GM23338 (cell line): ENCODE results near the gene ASZ1.

Experiments used
- CREB1 ChIP-seq: fragments of 250-450 bp; sonication (Bioruptor Pico); IDR thresholded peaks from 2 replicates; pipeline ENCODE4 v1.5.0; 2020; ENCODE audit warnings: low read depth, mild to moderate bottlenecking, moderate library complexity
- EZH2 ChIP-seq: fragments of 200-600 bp; sonication (generic); IDR thresholded peaks from one replicate; pipeline ENCODE4 v1.8.0; 2017; ENCODE audit warnings: antibody characterized with exemption, mild to moderate bottlenecking, low read depth; ENCODE audit not compliant: unreplicated experiment
- EZH2phosphoT487 ChIP-seq: fragments of 200-600 bp; sonication (generic); IDR thresholded peaks from one replicate; pipeline ENCODE4 v1.8.1; 2018; ENCODE audit warnings: antibody characterized with exemption; ENCODE audit not compliant: unreplicated experiment
- JUNB ChIP-seq: IDR thresholded peaks from one replicate; pipeline ENCODE4 v1.6.1; 2016; ENCODE audit warnings: antibody characterized with exemption; ENCODE audit not compliant: unreplicated experiment
- POLR2AphosphoS5 ChIP-seq: IDR thresholded peaks from 2 replicates; pipeline ENCODE4 v1.6.1; 2016; ENCODE audit warnings: antibody characterized with exemption, low read depth
- REST ChIP-seq: IDR thresholded peaks from one replicate; pipeline ENCODE4 v1.6.1; 2018; ENCODE audit warnings: antibody characterized with exemption; ENCODE audit not compliant: unreplicated experiment
- ZNF331 ChIP-seq: fragments of 250-450 bp; sonication (Bioruptor Pico); IDR thresholded peaks from 2 replicates; pipeline ENCODE4 v1.5.0; 2020; ENCODE audit warnings: low read depth, mild to moderate bottlenecking, moderate library complexity
- TF ChIP-seq, protein P1 (sequence below), 2 experiments: fragments of 200-600 bp in 1 of 2; sonication (generic) in 1 of 2; conservative IDR thresholded peaks; 2 replicates each; pipeline versions ENCODE4 v1.5.1 to v1.6.1; 2016 to 2017; ENCODE audit warnings: antibody characterized with exemption in 2 of 2, low read depth in 2 of 2, mild to moderate bottlenecking in 2 of 2, moderate library complexity in 1 of 2
- TF ChIP-seq, protein P2 (sequence below): IDR thresholded peaks from 2 replicates; pipeline ENCODE4 v1.6.1; 2016; ENCODE audit warnings: antibody characterized with exemption

DNA sequence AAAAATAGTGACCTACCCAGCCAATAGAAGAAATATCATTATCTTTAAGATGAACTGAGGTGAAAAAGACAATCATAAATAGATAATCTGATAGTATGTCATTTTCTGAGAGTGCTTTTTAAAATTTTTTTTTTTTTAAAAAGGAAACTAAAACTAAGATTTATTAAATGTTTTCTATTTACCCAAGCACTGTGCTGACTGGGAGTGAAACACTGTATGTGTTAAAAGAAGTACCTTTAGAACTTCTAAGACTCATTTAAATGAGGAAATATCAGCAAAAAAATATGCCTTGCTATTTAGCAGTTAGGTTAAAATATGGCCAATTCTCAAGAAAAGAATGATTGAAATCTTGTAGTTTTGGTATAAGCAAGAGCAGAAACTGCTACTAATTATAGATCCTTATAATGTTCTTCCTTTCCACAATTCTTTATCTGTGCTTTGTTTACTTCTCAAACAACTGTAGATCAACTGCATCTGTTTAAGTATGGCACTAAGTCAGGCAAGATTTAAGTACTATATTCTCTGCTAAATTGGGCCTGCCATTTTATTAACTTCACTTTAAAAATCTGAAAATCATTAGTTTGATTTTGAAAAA, 64.9 kb downstream of the ASZ1 start:
- TF ChIP-seq, protein P1, sequence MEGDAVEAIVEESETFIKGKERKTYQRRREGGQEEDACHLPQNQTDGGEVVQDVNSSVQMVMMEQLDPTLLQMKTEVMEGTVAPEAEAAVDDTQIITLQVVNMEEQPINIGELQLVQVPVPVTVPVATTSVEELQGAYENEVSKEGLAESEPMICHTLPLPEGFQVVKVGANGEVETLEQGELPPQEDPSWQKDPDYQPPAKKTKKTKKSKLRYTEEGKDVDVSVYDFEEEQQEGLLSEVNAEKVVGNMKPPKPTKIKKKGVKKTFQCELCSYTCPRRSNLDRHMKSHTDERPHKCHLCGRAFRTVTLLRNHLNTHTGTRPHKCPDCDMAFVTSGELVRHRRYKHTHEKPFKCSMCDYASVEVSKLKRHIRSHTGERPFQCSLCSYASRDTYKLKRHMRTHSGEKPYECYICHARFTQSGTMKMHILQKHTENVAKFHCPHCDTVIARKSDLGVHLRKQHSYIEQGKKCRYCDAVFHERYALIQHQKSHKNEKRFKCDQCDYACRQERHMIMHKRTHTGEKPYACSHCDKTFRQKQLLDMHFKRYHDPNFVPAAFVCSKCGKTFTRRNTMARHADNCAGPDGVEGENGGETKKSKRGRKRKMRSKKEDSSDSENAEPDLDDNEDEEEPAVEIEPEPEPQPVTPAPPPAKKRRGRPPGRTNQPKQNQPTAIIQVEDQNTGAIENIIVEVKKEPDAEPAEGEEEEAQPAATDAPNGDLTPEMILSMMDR (conservative IDR thresholded peaks at IDR 0.05; ENCODE audit: low read depth in 2 of 2): no peak
- TF ChIP-seq POLR2AphosphoS5 (no peak), EZH2 (no peak), CREB1 (CRISPR knock-in tag) (no peak), EZH2phosphoT487 (no peak), REST (no peak), ZNF331 (no peak), JUNB (no peak)
- TF ChIP-seq, protein P2, sequence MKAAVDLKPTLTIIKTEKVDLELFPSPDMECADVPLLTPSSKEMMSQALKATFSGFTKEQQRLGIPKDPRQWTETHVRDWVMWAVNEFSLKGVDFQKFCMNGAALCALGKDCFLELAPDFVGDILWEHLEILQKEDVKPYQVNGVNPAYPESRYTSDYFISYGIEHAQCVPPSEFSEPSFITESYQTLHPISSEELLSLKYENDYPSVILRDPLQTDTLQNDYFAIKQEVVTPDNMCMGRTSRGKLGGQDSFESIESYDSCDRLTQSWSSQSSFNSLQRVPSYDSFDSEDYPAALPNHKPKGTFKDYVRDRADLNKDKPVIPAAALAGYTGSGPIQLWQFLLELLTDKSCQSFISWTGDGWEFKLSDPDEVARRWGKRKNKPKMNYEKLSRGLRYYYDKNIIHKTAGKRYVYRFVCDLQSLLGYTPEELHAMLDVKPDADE: no peak
